HG03064 (cell line): Measurements from ENCODE around the gene PLA2G4A.

Source experiments
- ATAC-seq: cut with Tn5 transposase; IDR thresholded peaks from one replicate; pipeline ENCODE4 v1.9.1; 2021; ENCODE audit warnings: low read depth; ENCODE audit not compliant: unreplicated experiment

PLA2G4A gene

GRCh38 chr1:186828611-186829454 is at the start of gene PLA2G4A:
PLA2G4A (plus strand) TSS chr1:186828949; CDS start chr1:186854355, 25,406 bp downstream.
- peak; percentile 69 for ATAC-seq

GRCh38 chr1:186780076-186780475 is 48.7 kb upstream of the PLA2G4A start:
- no peak for ATAC-seq

GRCh38 chr1:186781730-186782129 is 47.0 kb upstream of the PLA2G4A start:
- no peak for ATAC-seq

GRCh38 chr1:186782791-186783190 is 46.0 kb upstream of the PLA2G4A start:
- ATAC-seq = no peak

- no peak for ATAC-seq
Measured at GRCh38 chr1:186783193-186783592, 45.6 kb upstream of the PLA2G4A start.

GRCh38 chr1:186785503-186785902 is 43.2 kb upstream of the PLA2G4A start:
- ATAC-seq = no peak

- no peak for ATAC-seq
Measured at GRCh38 chr1:186790101-186790500, 38.6 kb upstream of the PLA2G4A start.

- no peak for ATAC-seq
Measured at GRCh38 chr1:186792870-186793581, 35.7 kb upstream of the PLA2G4A start.

GRCh38 chr1:186793582-186793927 is 35.2 kb upstream of the PLA2G4A start:
- ATAC-seq = no peak

GRCh38 chr1:186798960-186799688 is 29.6 kb upstream of the PLA2G4A start:
- ATAC-seq = no peak

- peak; percentile 66 for ATAC-seq
Measured at GRCh38 chr1:186799689-186800054, 29.1 kb upstream of the PLA2G4A start.

GRCh38 chr1:186802388-186802787 is 26.4 kb upstream of the PLA2G4A start:
- ATAC-seq = no peak

GRCh38 chr1:186804679-186805078 is 24.1 kb upstream of the PLA2G4A start:
- no peak for ATAC-seq

GRCh38 chr1:186806477-186806876 is 22.3 kb upstream of the PLA2G4A start:
- ATAC-seq = no peak

GRCh38 chr1:186807163-186807562 is 21.6 kb upstream of the PLA2G4A start:
- no peak for ATAC-seq

GRCh38 chr1:186811892-186812291 is 16.9 kb upstream of the PLA2G4A start:
- ATAC-seq = no peak

- no peak for ATAC-seq
Measured at GRCh38 chr1:186812570-186812969, 16.2 kb upstream of the PLA2G4A start.

GRCh38 chr1:186813420-186813819 is 15.3 kb upstream of the PLA2G4A start:
- ATAC-seq = no peak

GRCh38 chr1:186819126-186819525 is 9.6 kb upstream of the PLA2G4A start:
- peak; percentile 66 for ATAC-seq

GRCh38 chr1:186819563-186819962 is 9.2 kb upstream of the PLA2G4A start:
- ATAC-seq = peak; percentile 40
